Upper lobe of right lung (tissue), 1 donor: Measurements from ENCODE around the gene GNA15. TPM values are rescaled to one million over a fixed set of nuclear protein-coding genes. Genes with fewer than 3 reads are reported as not detected.
"Not testable (repeated sequence)": the region's sequence is repeated elsewhere in the genome, so short reads cannot be mapped to it uniquely, and the experiment has no call there.

Source experiments
- ATAC-seq: fragments of 200-7000 bp; cut with Tn5 transposase; one replicate; pipeline ENCODE4 v1.9.1; 2020; ENCODE audit warnings: mild to moderate bottlenecking, moderate library complexity
- DNase-seq: peaks from one replicate; pipeline ENCODE4 v3.0.0-alpha.2; 2020
- H3K27ac ChIP-seq: fragments of 200-600 bp; one replicate; pipeline ENCODE4 v1.8.0; 2022
- H3K27me3 ChIP-seq: fragments of 200-600 bp; one replicate; pipeline ENCODE4 v1.8.0; 2022; ENCODE audit warnings: mild to moderate bottlenecking
- H3K36me3 ChIP-seq: fragments of 200-600 bp; one replicate; pipeline ENCODE4 v1.8.0; 2022
- H3K4me1 ChIP-seq: fragments of 200-600 bp; one replicate; pipeline ENCODE4 v1.8.0; 2022
- H3K4me3 ChIP-seq: fragments of 200-600 bp; one replicate; pipeline ENCODE4 v1.8.0; 2022; ENCODE audit warnings: mild to moderate bottlenecking
- H3K9me3 ChIP-seq: fragments of 200-600 bp; one replicate; pipeline ENCODE4 v1.8.0; 2022
- CTCF ChIP-seq: fragments of 200-600 bp; IDR thresholded peaks from one replicate; pipeline ENCODE4 v1.8.0; 2022; ENCODE audit warnings: antibody characterized with exemption
- intact Hi-C: fragments of 100-400 bp; cut with DNase I; formaldehyde crosslinking; loops from one replicate; pipeline ENCODE4 v1.11.0; 2022
- total RNA-seq: library from RNA; stranded (reverse); fragmentation: NEBNext Ultra II Directional; extraction: Animal tissue kit (Norgen Biotek cat#: 25700); gene quantifications from one replicate; pipeline ENCODE4 v1.2.1, GENCODE V29; 2021
- donor health status: DM: no; HTN: yes; CAD: no; lungs with severe emphysema.

Gene GNA15
- total RNA-seq, 1 donor from 2014 or later, result 18.6 TPM

GRCh38 chr19:3201911-3202310 is 66.1 kb downstream of the GNA15 start:
- no peaks in the 10 kb centered on the region for H3K9me3 ChIP-seq
- H3K27ac ChIP-seq, result no peak overlapping the region
- H3K36me3 ChIP-seq, result peaks cover 31% of the 10 kb centered on the region
- TF ChIP-seq CTCF, result no peak
- no peak overlapping the region for H3K4me3 ChIP-seq
- H3K27me3 ChIP-seq, result no peaks in the 10 kb centered on the region
- DNase-seq (no peak), ATAC-seq (no peak)
- intact Hi-C loops, result no loop called here
- no peaks in the 10 kb centered on the region for H3K4me1 ChIP-seq

- Histone ChIP-seq H3K36me3 (peaks cover 36% of the 10 kb centered on the region), H3K4me1 (no peaks in the 10 kb centered on the region), H3K4me3 (no peak overlapping the region), H3K27ac (no peak overlapping the region), H3K27me3 (no peaks in the 10 kb centered on the region), H3K9me3 (no peaks in the 10 kb centered on the region)
- no peak for TF ChIP-seq CTCF
- DNase-seq, result no peak
- no peak for ATAC-seq
- intact Hi-C loops, result no loop called here
Observed at GRCh38 chr19:3202346-3202745, 66.5 kb downstream of the GNA15 start.

- H3K9me3 ChIP-seq, H3K27me3 ChIP-seq, H3K27ac ChIP-seq, DNase-seq, intact Hi-C loops, H3K4me3 ChIP-seq, ATAC-seq, H3K4me1 ChIP-seq: not testable (repeated sequence)
- peaks cover 41% of the 10 kb centered on the region for H3K36me3 ChIP-seq
Observed at GRCh38 chr19:3202895-3203294, 67.1 kb downstream of the GNA15 start.

GRCh38 chr19:3203805-3204645 is 68.2 kb downstream of the GNA15 start:
- no peak overlapping the region for H3K4me3 ChIP-seq
- H3K4me1 ChIP-seq, result no peaks in the 10 kb centered on the region
- H3K27ac ChIP-seq, result no peak overlapping the region
- no peaks in the 10 kb centered on the region for H3K27me3 ChIP-seq
- peaks cover 50% of the 10 kb centered on the region for H3K36me3 ChIP-seq
- intact Hi-C loops, result no loop called here
- no peaks in the 10 kb centered on the region for H3K9me3 ChIP-seq
- TF ChIP-seq CTCF, result no peak
- ATAC-seq (no peak), DNase-seq (no peak)

GRCh38 chr19:3204646-3205275 is 68.9 kb downstream of the GNA15 start:
- Histone ChIP-seq H3K27me3 (no peaks in the 10 kb centered on the region), H3K4me1 (no peaks in the 10 kb centered on the region), H3K9me3 (no peaks in the 10 kb centered on the region), H3K27ac (no peak overlapping the region), H3K36me3 (peaks cover 50% of the 10 kb centered on the region), H3K4me3 (no peak overlapping the region)
- intact Hi-C loops, result no loop called here
- no peak for DNase-seq
- no peak for ATAC-seq
- no peak for TF ChIP-seq CTCF

GRCh38 chr19:3206216-3206953 is 70.6 kb downstream of the GNA15 start:
- ATAC-seq (no peak), DNase-seq (no peak)
- H3K4me3 ChIP-seq, result no peak overlapping the region
- no peaks in the 10 kb centered on the region for H3K27me3 ChIP-seq
- H3K27ac ChIP-seq, result no peak overlapping the region
- H3K36me3 ChIP-seq, result peaks cover 50% of the 10 kb centered on the region
- H3K4me1 ChIP-seq, result no peaks in the 10 kb centered on the region
- intact Hi-C loops, result no loop called here
- no peak for TF ChIP-seq CTCF
- no peaks in the 10 kb centered on the region for H3K9me3 ChIP-seq
